Astrocyte (in vitro differentiated cells and primary cell): Measurements from ENCODE around the gene TM2D1.

Experiments
- CTCF ChIP-seq: IDR thresholded peaks from 2 replicates; pipeline ENCODE4 v1.5.1; 2011; ENCODE audit warnings: low read depth, mild to moderate bottlenecking, inconsistent platforms, low read length, moderate library complexity; ENCODE audit not compliant: insufficient read depth
- EZH2 ChIP-seq: IDR thresholded peaks from 2 replicates; pipeline ENCODE4 v1.6.1; 2012; ENCODE audit warnings: mild to moderate bottlenecking, low read length, inconsistent platforms; ENCODE audit not compliant: insufficient read depth

GRCh38 chr1:61655453-61655852, 69.5 kb downstream of the TM2D1 start:
- TF ChIP-seq CTCF (no peak), EZH2 (no peak)
